ENCODE data around the gene ATP8A1.

ATP8A1 gene

DNA sequence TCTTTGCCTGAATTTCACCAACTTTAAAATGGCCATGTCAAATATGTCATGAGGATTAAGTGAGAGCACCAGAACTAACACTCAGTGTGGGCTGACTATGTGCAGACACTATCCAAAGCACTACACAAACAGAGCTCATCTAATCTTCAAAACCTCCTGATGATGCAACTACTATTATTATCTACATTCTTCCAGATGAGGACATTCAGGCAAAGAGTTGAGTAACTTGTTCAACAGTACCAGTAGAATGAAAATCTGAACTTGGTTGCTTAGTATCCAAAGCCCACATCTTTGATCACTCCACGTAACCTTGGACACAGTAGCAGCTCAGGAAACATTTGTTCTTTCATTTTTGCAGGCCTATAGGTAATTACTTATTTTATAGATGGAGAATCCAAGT, 90.1 kb downstream of the ATP8A1 start:
- DNase-seq = no peak

- DNase-seq = no peak
These were observed 94.9 kb downstream of the ATP8A1 start for GRCh38 chr4:42562016-42562415.

DNA sequence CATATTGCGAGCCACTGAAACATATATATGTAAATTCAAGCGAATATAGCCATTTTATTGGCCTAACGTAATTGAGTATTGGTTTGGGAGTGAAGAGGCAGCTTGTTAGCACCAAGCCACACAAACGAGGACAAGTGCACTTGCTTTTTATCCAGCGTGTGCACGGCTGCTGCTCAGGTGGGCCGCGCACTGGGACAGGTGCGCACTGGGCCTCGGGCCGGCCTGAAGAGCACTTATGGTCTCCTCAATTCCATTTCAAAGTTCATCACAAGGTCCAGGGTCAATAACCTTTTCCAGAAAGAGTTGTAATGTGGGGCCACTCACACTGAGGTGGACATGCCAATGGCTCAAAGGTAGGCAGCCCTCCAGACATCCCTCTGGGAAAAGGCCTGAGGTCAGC, 95.9 kb downstream of the ATP8A1 start:
- no peak for DNase-seq

DNA sequence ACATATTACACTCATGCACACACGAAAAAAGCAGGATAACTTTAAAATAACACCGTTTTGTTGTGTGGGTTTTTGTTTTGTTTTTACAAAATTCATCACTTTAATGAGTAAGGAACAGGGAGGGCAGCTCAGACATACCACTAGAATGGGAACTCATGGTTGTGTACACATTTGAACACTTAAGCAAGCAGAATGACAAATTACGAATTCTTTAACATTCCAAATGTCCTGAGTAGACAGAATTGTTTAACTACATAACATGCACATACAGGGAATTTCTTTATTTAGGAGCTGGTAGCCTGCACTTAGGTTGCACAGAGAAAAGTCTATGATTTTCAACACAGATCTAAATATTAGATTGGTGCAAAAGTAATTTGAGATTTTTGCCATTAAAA, 96.4 kb downstream of the ATP8A1 start:
- no peak for DNase-seq

DNA sequence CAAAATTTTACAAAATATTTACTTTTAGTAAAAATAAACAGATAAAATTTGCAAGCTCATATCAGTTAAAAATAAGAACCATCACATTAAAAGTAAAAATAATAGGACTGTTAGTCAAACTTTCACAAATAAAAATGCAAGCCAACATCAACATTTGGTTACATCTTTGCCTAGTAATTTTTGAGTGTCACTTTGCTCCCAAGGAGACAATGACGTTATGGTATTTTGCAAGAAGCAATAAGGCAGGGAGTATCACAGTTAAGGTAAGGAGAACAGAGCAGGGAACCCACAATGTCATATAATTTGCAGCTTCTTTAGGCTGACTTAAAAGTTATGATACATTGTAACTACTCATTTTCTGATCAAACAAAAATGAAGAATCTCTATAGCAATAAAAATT, 98.7 kb downstream of the ATP8A1 start:
- no peak for DNase-seq

DNA sequence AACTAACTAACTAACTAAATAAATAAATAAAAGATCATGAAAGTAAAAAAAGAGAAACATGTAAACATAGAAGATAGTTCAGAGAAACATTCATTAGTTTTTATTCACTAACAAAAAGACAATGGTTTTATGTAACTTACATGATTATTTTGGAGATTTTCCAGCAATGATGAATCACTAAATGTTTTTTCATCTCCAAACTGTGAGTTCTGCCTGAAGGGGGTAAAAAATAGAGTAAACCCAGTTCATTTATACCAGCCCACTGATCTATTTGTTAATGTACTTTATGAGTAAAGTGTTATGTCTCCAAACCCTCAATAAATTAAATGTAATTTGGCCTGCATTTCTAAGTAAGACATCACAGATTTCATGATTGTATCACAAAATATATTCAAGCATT, 101.1 kb downstream of the ATP8A1 start:
- no peak for DNase-seq

DNA sequence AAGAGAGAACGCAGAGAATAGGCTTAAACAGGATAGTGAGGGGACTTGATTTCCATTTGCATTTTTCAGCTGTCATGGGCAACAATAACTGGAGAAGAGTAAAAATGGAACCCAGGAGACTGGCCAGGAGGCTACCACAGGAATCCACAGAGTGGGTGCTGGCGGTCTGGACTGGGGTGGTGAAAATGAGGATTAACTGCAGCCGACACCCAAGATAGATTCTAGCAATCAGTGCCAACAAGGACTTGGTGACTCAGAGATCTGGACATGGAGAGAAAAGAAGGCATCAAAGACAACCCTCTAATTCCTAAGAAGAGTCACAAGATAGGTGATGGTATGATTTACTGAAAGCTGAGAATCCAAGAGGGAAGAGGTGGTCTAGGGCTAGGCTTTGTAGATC, 102.8 kb downstream of the ATP8A1 start:
- DNase-seq = no peak

- no peak for DNase-seq
These were observed 107.0 kb downstream of the ATP8A1 start for GRCh38 chr4:42549896-42550295.

DNA sequence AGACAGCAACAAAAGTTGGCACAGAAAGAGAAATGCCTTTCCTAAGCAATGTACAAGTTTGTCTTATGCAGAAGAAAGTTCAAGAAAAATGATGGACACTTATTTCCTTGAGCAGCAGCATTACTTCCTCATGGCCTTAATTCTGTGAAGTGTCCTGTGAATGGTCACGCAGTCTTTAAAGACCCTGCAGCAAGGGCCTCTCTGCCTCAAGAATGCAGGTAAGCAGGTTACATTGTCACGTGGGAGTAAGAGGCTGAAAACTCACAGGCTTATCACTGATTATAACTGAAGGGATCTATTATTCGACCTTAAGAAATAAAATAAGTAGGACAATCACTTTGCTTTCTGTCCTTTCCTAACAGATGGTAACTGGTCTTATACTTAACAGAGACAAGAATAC, 109.1 kb downstream of the ATP8A1 start:
- DNase-seq = no peak

DNA sequence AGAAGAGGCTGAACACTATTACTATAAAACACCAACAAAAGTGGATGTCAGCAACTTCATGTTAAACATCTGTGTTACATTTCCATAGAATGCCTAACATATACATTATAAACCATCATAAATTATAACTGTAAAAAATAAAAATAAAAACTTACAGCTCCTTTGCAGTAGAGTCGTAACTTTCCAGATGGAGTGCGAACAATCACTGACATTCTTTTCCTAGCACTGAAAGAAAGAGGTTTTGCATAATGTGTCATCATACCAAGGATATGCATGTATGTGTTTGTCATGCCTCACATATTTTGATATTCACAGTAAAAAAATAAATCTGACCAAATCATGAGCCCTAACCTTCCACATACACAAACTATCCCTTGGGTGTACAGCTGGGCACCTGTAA, 113.1 kb downstream of the ATP8A1 start:
- DNase-seq = no peak

- no peak for DNase-seq
These were observed 113.8 kb downstream of the ATP8A1 start for GRCh38 chr4:42543126-42543525.

DNA sequence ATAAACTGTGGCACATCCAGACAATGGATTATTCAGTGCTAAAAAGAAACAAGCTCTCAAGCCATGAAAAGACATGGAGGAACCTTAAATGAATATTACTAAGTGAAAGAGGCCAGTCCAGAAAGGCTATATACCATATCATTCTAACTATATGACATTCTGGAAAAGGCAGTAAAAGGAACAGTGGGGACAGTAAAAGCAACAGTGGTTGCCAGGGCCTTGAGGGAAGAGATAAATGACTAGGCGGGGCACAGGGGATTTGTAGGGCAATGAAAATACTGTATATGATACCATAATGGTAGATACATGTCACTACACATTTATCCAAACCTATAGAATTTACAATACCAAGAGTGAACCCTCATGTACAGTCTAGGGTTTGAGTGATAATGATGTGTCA, 115.3 kb downstream of the ATP8A1 start:
- no peak for DNase-seq

GRCh38 chr4:42533042-42533441, 123.9 kb downstream of the ATP8A1 start:
- no peak for DNase-seq

GRCh38 chr4:42531341-42532030, 125.4 kb downstream of the ATP8A1 start:
- no peak for DNase-seq

DNA sequence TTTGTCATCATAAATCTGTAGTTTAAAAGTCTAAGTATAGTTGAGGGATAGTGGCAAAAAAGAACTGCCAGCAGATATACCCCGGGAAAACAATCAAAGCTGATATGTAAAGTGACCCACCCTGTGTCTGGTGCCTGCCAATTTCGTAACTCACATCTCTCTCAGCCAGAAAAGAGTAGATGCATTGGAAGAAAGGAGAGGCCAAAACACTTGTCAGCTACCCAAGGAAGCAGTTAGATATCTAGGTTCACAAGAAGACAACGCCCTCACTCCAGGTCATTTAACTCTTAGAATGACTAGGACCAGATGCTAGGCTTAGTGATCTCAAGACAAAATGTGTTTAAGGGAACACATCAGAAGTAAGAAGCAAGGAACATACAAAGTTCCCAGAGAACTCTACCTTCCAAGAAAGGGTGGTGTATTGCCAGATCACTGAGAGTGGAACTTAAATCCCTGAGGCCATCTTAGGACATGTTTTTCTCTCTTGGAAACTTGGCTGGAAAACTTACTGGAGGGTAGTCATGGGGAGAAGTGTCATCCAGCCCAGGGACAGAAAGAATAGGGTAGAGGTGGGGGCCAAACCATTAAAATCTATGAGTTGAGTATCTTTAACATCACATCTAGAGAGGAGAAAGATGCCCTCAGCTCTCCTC, 133.7 kb downstream of the ATP8A1 start:
- DNase-seq = no peak

DNA sequence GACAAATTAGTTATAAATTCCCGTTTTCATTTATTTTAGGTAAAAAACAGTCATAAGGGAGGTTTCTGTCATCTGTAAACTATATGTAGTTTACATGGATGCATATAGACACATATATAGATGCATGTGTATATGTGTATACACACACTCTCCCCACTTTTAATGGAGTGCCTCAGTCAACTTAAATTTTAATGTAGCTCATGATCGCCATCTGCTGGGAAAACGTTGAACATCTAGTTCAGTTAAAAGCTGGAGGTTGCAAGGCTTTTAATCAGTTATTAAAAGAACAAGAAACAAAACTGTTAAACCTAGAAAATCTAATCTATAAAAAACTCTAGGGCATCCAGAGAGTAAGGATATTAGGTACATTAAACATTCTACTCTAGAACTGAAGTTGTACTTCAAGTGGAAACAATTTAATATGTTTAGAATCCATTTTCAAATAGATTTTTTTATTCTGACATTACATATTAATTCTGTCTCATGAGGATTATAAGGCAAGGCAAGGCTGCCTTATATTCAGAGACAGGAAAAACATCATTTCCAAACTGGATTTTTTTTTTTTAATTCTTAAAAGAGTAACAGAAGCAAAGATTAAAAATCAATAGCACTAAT, 137.0 kb downstream of the ATP8A1 start:
- DNase-seq = peak in 2 of 14 donors; percentile 6 to 22

DNA sequence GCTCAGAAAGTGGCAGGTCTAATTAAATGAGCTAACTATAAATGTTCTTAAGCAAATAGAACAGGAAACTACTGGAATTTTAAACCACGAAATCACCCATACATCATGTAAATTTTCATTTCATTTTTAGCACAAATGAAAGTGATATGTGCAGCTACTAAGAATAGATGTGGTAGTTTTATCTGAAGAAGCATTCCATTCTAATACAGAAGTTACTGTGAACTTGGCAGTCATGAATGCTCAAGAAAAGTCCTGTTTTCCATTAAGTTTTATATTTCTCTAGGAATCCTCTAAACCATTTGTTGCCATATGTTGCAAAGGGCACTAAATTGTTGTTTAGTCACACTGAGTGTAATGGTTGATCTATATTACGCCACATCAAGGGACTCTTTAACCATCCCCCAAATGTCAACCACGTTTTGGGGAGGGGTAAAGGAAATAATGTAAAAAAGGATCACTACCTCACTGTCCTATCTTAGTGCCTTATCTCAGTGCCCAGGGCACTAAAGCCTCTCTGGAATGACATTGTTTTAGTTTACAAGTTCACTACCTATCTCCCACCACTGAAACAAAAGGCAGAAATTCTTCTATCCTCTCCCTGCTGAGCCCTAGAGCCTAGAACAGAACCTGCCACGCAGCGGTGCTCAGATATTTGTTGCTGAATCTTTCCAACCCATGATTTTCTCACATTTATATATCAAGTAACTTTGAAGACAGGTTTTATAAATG, 141.6 kb downstream of the ATP8A1 start:
- DNase-seq = no peak

GRCh38 chr4:42513748-42514492, 143.0 kb downstream of the ATP8A1 start:
- DNase-seq = no peak

- DNase-seq = no peak
These were observed 144.7 kb downstream of the ATP8A1 start for GRCh38 chr4:42512226-42512625.

GRCh38 chr4:42510225-42510624, 146.7 kb downstream of the ATP8A1 start:
- no peak for DNase-seq

- DNase-seq = no peak
These were observed 155.1 kb downstream of the ATP8A1 start for GRCh38 chr4:42501624-42502401.

DNA sequence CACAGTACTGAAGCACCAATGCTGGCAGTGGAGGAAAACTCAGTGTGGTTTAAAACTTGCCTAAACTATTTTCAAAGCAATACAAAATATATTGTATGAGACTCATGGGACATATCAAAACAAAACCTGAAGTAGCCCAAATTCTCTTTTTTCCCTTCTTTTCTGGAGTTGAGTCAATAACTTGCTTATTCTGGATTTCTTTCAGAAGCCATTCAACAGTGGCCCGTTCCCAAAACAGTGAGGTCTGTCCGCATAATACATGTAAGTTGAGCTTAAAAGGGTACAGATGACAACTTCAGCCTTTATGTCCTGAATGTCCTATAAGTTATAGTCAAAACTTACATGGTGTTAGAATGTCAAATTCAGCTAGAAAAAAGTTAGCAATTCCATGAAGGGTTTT, 158.9 kb downstream of the ATP8A1 start:
- no peak for DNase-seq
